ES-I3 (cell line): ENCODE measurements around the gene KRTAP5-6.
"Not testable (repeated sequence)": the region's sequence is repeated elsewhere in the genome, so short reads cannot be mapped to it uniquely, and the experiment has no call there.

Experiments used
- H3K36me3 ChIP-seq: 2 replicates; pipeline ENCODE4 v1.6.1; 2013; ENCODE audit warnings: mild to moderate bottlenecking, low read length, control low read depth, moderate library complexity; ENCODE audit not compliant: insufficient read depth
- H3K4me1 ChIP-seq: 2 replicates; pipeline ENCODE4 v1.6.1; 2013; ENCODE audit warnings: mild to moderate bottlenecking, control low read depth, low read length; ENCODE audit not compliant: insufficient read depth
- H3K9ac ChIP-seq: 2 replicates; pipeline ENCODE4 v1.6.1; 2013; ENCODE audit warnings: low read depth, mild to moderate bottlenecking, low read length, moderate library complexity
- H3K9me3 ChIP-seq: 2 replicates; pipeline ENCODE4 v1.6.1; 2013; ENCODE audit warnings: mild to moderate bottlenecking, low read length, moderate library complexity; ENCODE audit not compliant: control insufficient read depth, insufficient read depth

KRTAP5-6 gene

DNA sequence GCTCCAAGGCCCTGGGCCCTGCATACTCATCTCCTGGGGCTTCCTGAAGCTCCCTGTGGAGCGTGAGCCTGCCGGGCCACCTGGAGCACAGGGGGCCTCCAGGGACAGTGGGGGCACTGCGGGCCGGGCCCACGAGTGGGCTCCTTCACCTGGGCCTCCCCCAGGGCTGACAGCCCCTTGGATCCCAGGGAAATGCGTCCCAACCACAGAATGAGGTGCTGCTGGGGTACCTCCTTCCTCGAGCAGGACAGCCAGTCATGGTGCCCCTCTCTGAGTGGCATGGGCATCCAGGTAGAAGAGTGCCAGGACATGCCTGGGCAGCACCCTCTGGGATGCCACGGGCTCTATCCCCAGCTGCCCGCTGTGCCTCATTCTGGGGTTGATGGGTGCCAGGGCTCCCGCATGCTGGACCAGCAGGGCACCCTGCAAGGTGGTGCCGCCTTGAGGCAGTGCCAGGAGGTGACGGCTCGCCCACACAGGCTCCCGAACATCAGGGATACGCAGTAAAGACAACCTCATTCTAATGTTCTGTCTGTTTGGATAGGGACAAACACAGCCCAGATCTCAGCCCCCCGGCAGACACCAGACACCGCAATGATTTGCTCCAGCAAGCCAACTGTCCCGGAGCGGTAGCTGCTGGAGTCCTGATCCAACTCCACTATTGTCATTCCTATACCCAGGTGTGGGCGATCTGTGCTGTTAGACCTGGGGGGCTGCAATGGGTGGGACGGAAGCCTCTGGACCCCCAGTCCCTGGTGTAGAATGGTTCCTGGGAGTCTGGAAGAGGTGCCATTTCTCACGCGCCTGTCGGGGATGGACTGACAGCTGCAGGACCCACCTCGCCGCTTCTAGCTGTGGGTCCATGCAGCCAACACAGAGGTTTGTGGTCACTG lies 41.6 kb upstream of the KRTAP5-6 start:
- no peak overlapping the region for H3K9ac ChIP-seq
- no peaks in the 10 kb centered on the region for H3K4me1 ChIP-seq
- H3K36me3 ChIP-seq, result no peaks in the 10 kb centered on the region
- no peaks in the 10 kb centered on the region for H3K9me3 ChIP-seq

DNA sequence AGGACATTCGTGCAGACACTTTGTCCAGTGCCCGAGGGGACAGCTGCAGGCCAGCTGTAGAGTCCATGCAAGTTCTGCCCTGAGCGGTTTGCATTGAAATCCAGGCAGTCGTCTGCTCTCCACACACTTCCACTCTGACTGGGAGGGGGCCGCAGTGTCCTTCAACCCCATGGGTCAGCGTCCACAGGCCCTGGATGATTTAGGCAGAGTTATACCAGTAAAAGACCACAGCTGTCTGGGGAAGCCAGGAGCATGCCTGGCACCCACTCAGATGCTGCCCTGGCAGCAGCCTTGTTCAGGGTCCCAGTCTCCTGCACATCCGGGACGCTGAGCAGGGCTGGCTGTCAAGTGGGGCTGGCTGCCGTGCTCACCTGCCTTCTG lies 40.9 kb upstream of the KRTAP5-6 start:
- Histone ChIP-seq H3K9ac (no peak overlapping the region), H3K36me3 (no peaks in the 10 kb centered on the region), H3K4me1 (no peaks in the 10 kb centered on the region)

DNA sequence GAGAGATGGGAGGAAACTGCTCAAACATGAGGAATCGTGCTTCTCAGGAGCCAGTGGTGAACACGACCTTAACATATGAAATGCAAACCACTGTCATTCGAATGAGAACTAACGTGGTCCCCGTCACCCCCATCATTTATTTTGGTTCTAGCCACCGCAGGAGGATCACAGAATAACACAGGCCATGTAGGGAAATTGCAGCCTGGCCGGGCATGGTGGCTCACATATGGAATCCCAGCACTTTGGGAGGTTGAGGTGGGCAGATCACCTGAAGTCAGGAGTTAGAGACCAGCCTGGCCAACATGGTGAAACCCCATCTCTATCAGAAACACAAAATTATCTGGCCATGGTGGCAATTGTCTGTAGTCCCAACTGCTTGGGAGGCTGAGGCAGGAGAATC lies 40.3 kb upstream of the KRTAP5-6 start:
- Histone ChIP-seq H3K36me3 (no peaks in the 10 kb centered on the region), H3K9ac (no peak overlapping the region), H3K4me1 (no peaks in the 10 kb centered on the region), H3K9me3 (no peaks in the 10 kb centered on the region)

More for the DNA sequence above, 40.9 kb upstream of the KRTAP5-6 start:
- no peaks in the 10 kb centered on the region for H3K9me3 ChIP-seq

DNA sequence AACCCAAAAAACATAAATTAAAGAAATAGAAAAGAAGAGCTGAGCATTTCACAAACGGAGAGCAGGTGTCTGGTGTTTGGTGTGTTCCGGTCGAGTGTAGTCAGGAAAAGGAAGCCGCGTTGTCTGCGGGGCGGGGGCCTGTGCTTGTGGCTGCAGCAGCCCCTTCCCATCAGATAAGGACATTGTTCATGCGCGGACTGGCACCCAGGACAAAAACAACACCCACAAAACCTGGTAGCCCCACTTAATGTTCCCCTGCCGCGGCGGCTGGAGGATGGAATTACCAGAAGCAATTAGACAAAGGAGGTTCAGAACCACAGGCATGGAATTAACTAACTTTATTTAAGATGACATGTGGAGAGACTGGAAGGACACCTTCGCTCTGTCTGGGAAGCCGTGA lies 37.5 kb upstream of the KRTAP5-6 start:
- H3K9ac ChIP-seq, result no peak overlapping the region
- H3K36me3 ChIP-seq, result no peaks in the 10 kb centered on the region
- H3K9me3 ChIP-seq, result no peaks in the 10 kb centered on the region
- no peaks in the 10 kb centered on the region for H3K4me1 ChIP-seq

DNA sequence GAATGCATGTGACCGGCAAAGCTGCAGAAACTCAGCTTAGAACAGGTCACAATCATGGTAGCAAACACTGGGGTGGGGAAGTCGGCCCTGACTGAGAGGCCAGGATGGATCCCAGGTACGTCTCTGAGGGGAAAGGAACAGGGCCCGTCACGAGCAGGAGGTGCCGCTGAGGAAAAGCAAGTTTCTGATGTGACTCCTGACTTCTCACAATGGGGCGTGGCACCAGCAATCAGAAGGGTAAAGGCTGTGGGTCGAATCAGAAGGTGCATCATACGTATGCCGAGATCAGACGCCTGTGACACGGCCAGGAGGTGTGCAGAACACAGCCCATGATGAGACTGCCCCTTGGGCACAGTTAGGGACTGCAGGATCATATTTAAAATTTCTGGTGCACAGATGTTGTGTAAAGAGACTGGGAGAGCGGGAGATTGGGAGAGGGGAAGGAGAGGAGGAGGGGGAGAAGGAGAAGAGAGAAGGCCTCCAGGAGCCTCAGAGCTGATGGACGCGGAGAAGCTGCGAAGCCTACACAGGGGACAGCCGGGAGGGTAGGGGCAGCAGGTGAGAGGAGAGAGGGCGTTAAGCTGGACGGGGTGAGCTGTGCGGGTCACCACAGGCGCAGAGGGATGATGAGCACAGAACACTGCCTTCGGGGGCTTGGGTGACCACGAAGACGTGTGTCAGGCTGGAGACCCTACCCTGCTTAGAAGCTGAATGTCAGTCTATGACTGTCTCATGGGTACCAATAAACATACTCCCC lies 36.7 kb upstream of the KRTAP5-6 start:
- H3K36me3 ChIP-seq, result no peaks in the 10 kb centered on the region
- no peaks in the 10 kb centered on the region for H3K4me1 ChIP-seq
- no peak overlapping the region for H3K9ac ChIP-seq
- no peaks in the 10 kb centered on the region for H3K9me3 ChIP-seq

DNA sequence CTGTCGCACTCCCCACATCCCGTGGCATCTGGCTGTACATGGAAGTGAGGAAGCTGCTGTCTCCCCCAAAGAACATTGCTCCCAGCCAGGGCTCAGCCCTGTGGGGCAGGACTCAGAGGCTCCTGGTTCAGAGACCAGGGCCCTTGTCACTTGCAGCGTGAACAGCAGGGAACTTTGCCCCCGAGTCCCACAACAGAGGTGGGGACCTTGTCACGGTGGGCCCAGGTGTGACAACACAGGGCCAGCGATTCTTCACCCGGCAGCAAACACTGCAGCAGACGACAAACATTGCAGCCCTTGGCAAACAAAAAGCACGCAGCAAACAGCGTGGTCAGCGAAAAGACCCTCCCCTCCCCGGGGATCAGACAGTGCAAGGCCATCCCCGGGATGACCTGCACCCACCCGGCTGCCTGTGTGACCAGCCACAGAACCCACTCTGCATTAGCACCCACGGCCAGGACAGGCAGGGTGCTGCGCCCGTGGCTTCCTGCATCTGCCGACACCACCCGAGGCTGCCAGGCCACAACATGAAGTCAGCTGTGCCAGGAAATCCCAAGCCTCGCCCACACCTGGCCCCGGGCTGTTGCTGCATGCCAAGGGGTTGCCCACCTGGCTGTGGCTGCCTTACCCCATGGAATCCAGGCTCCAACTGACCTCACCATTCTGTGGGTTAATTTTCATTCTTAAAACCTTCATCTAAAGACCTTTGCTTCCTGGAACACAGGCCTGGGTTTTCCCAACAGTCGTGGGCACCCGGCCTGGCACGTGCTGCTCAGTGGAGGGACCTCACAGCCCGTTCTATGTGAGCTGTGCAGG lies 35.3 kb upstream of the KRTAP5-6 start:
- not testable (repeated sequence) for H3K36me3 ChIP-seq, H3K9ac ChIP-seq, H3K9me3 ChIP-seq, H3K4me1 ChIP-seq

DNA sequence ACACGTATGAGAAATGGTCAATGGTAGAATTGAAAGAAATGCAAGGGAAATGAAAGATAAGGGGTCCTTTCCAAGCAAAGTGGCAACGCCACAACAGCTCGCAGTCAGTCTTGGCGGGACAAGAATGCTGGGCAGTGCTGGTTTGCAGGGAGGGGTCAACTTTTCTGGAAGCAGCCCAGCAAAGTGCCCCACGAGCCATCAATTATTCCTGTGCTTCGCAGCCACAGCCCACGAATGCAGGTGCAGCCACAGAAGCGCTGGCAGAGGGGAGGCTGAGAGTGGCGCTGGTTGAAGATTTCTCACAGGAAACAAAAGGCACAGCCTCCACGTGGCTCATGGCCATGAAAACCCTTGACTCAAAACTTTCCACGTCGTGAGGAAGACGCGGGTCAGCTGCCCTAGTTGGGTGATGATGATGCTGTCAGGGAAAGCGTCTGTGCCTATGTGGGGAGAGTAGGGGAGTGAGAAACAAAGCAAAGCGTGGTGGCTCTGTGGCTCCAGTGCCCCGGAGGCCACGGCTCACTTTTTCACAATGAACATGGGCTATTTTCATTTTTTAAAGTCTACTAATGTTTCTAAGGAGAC lies 34.2 kb upstream of the KRTAP5-6 start:
- not testable (repeated sequence) for H3K36me3 ChIP-seq, H3K4me1 ChIP-seq, H3K9me3 ChIP-seq, H3K9ac ChIP-seq

DNA sequence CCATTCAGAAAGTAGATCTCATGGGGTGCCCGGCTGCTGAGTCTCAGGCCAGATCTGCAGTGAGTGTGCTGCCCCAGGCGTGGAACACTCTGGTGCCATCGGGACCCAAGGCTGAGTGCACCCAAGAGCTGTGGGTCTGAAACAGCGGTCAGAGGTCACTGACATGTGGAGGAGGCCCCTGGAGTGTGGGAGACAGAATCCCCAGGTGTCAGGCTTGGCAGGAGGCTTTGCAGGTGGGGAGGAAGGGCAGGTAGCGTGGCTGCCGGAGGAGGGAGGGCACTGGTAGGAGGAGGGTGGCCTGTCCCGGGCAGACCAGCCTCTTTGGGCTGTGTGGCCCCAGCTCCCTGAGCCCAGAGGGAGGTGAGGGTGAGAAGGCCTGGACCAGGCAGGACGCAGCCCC lies 31.7 kb upstream of the KRTAP5-6 start:
- no peak overlapping the region for H3K9ac ChIP-seq
- no peaks in the 10 kb centered on the region for H3K36me3 ChIP-seq
- H3K4me1 ChIP-seq, result no peaks in the 10 kb centered on the region
- H3K9me3 ChIP-seq, result no peaks in the 10 kb centered on the region

DNA sequence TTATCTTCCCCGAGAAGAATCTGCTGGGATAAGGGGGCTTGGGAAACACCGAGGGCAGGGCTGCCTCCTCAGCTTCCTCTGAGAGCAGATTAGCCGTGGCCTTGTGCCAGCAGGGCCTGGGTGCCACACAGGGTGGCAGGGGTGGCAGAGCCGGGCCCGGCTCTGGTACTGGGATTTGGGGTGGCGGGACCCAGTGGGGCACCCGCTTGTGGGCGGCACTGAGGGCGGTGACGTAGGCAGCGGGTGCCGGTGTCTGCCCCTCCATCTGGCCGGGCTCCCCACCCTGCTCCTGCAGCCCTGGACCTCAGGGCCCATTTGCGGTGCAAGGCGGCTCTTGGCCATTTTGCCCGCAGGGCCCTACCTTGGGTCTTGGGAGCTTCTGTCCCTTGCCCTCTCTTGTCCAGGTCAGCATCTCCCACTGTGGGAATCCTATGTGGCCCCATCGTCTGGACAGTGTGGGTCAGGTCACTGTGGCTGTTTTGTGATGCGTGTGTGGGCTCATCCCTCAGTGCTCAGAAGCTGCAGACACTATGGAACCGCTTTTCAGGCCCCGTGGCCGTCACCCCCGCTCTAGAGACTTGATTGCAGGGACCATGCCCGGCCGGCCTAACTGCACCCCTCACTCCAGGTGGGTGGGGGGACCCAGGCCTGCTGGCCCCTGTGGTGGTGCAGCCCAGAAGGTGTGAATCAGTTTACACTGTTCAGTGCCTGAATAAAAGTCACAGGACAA lies 29.7 kb upstream of the KRTAP5-6 start:
- Histone ChIP-seq H3K9ac (no peak overlapping the region), H3K9me3 (no peaks in the 10 kb centered on the region), H3K4me1 (no peaks in the 10 kb centered on the region), H3K36me3 (no peaks in the 10 kb centered on the region)

DNA sequence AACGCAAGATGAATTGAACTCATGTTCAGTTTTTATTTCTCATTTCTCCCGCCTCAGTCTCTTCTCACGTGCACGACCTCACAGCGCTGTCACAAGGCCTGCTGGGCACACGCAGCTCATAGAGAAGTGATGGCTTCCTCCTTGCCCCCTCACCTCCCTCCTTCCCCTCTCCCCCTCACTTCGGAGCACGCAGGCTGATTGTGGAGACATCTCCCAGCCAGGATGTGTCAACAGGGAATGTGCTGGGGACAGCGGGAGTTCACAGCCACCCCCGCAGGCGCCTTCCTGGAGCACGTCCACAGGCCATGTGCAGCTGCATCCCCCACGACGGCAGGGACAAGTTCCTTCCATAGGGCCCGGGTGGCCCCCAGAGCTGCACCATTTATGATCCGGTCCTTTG lies 29.1 kb upstream of the KRTAP5-6 start:
- H3K36me3 ChIP-seq, result no peaks in the 10 kb centered on the region
- H3K9me3 ChIP-seq, result no peaks in the 10 kb centered on the region
- no peak overlapping the region for H3K9ac ChIP-seq
- H3K4me1 ChIP-seq, result no peaks in the 10 kb centered on the region

DNA sequence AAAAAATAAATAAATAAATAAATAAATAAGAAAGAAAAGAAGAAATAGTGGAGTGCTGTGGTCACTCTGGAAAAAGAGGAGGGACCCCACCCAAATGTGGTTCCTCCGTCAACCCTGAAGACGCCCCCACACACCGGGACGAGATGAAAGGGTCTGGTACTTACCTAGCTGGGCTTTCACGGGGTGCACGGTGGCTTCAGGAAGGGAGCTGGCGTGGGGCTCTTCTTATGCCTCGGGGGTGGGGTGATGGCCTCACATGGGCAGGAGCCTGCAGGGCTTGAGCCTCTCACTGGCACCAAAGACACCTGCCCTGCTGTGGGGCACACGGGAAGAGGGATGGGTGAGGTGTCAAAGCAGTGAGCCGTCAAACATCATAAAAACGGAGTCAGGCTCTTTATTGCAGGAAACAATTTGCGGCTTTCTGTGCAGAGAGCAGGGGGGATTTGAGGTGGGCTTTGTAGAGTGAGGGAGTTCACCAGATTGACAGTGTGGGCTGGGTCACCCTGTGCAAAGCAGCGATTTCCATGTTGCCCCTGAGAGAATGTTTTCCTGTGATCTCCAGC lies 28.0 kb upstream of the KRTAP5-6 start:
- H3K9ac ChIP-seq, result no peak overlapping the region
- H3K36me3 ChIP-seq, result no peaks in the 10 kb centered on the region
- H3K4me1 ChIP-seq, result no peaks in the 10 kb centered on the region
- H3K9me3 ChIP-seq, result no peaks in the 10 kb centered on the region

DNA sequence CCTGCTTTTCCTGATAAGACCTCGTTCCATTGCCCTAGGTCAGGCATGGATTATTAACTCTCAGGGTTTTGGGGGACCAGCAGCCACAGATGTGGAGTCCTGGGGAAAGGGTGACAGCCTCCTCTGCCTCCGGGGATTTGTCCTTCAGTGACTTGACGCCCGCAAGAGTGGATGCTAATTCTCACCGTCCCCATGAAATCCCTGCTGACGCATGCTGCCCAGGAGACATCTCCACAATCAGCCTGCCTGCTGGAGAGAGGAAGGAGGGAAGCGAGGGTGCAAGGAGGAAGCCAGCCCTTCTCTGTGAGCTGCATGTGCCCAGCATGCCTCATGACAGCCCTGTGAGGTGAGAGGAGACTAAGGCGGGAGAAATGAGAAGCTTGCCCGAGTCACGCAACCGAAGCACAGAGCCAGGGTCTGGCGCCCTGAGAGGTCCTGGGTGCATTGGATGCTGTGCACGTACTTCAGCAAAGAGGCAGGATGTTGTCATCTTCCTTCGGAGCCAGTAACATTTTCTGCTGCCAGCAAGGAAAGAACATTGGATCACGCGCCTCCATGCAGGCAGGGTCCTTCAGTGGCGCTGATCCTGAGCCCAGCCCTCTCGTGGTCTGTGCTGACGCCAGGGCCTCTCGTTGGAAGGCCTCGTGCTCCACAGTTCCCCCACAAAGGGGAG lies 27.3 kb upstream of the KRTAP5-6 start:
- H3K9ac ChIP-seq, result no peak overlapping the region
- no peaks in the 10 kb centered on the region for H3K36me3 ChIP-seq

DNA sequence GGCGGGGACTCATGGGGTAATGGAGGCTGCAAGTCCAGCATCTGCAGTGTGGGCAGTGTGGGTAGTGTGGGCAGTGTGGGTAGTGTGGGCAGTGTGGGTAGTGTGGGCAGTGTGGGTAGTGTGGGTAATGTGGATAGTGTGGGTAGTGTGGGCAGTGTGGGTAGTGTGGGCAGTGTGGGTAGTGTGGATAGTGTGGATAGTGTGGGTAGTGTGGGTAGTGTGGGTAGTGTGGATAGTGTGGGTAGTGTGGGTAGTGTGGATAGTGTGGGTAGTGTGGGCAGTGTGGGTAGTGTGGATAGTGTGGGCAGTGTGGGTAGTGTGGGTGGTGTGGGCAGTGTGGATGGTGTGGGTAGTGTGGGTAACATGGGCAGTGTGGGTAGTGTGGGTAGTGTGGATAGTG lies 26.5 kb upstream of the KRTAP5-6 start:
- H3K36me3 ChIP-seq, H3K9me3 ChIP-seq, H3K9ac ChIP-seq, H3K4me1 ChIP-seq: not testable (repeated sequence)

More for the DNA sequence above, 27.3 kb upstream of the KRTAP5-6 start:
- H3K9me3 ChIP-seq, result no peaks in the 10 kb centered on the region
- no peaks in the 10 kb centered on the region; the same call in 1 of the 2 replicates for H3K4me1 ChIP-seq
